ENCODE data around the gene ACRBP. TPM values are rescaled to one million over a fixed set of nuclear protein-coding genes. Genes with fewer than 3 reads are reported as not detected.
A peak's percentile ranks its signal among the peaks of the same experiment; 100 is the strongest.
"Not testable (repeated sequence)": the region's sequence is repeated elsewhere in the genome, so short reads cannot be mapped to it uniquely, and the experiment has no call there.

The ACRBP gene
- total and polyA plus RNA-seq, 4 experiments from 2014 or later, result 0.25 to 16.3 (median 13.9) TPM; not detected in 1

GRCh38 chr12:6602526-6602925 lies 44.7 kb downstream of the ACRBP start:
- peaks cover 0 to 3% (median 0%) of the 10 kb centered on the region in 8 donors for H3K9me3 Mint-ChIP-seq
- H3K4me1 Mint-ChIP-seq, result peaks cover 34 to 52% (median 46%) of the 10 kb centered on the region in 4 donors
- peak overlapping the region; percentile 57 for H3K27ac ChIP-seq (ENCODE audit: low read depth, low read length)
- peak overlapping the region; percentile 87 to 96 (median 93) for H3K27ac Mint-ChIP-seq
- peaks cover 42% of the 10 kb centered on the region for H3K4me1 ChIP-seq (ENCODE audit: insufficient read depth, low read length)
- peaks cover 51% of the 10 kb centered on the region for H3K36me3 ChIP-seq (ENCODE audit: insufficient read depth, low read length)
- H3K36me3 Mint-ChIP-seq, result peaks cover 41 to 75% of the 10 kb centered on the region in 2 donors
- no peaks in the 10 kb centered on the region for H3K9me3 ChIP-seq (ENCODE audit: control insufficient read depth in 1 of 2, low read length in 2 of 2)
- H3K27me3 ChIP-seq (ENCODE audit: insufficient read depth, low read length), result no peaks in the 10 kb centered on the region
- intact Hi-C loops (cut with micrococcal nuclease), result no loop called here
- CTCF ChIA-PET (ENCODE audit: partially characterized antibody), result interaction anchor here (0.6 to 3.3 kb wide), 12 partner anchors 10 to 267 kb away, joined by 3 to 17 read pairs (median 3); no protein-coding TSS in a partner anchor
- H3K4me3 Mint-ChIP-seq, result peak overlapping the region in 5 of 8 donors; percentile 81 to 94 (median 84)
- POLR2A ChIA-PET (ENCODE audit: partially characterized antibody), result interaction anchor here (0.7 to 4.6 kb wide), 16 partner anchors 11 to 288 kb away, joined by 3 to 27 read pairs (median 4); partner anchors contain the start of genes CD4, CDCA3, COPS7A and LPAR5
- DNase-seq, result no peak
- peak overlapping the region; percentile 14 to 42 for H3K4me3 ChIP-seq (ENCODE audit: low read length in 2 of 2)
- H3K27me3 Mint-ChIP-seq, result no peaks in the 10 kb centered on the region

- peak overlapping the region in 6 of 7 donors; percentile 27 to 79 (median 47) for H3K27ac Mint-ChIP-seq
- CTCF ChIA-PET (ENCODE audit: partially characterized antibody), result interaction anchor here (0.5 to 3.1 kb wide), 9 partner anchors 12 to 243 kb away, joined by 3 to 11 read pairs (median 3); partner anchors contain the start of gene PTMS
Measured at GRCh38 chr12:6595673-6596072, 51.6 kb downstream of the ACRBP start.

GRCh38 chr12:6592087-6592486 lies 55.1 kb downstream of the ACRBP start:
- POLR2A ChIA-PET (ENCODE audit: partially characterized antibody), result interaction anchor here (0.7 kb wide), 1 partner anchor 8 kb away, joined by 3 read pairs; no protein-coding TSS in a partner anchor
- no peaks in the 10 kb centered on the region for H3K27me3 ChIP-seq (ENCODE audit: insufficient read depth, low read length)
- no peak overlapping the region for H3K4me3 Mint-ChIP-seq
- intact Hi-C loops (cut with micrococcal nuclease), result no loop called here
- no peaks in the 10 kb centered on the region for H3K9me3 Mint-ChIP-seq
- peaks cover 74% of the 10 kb centered on the region for H3K36me3 ChIP-seq (ENCODE audit: insufficient read depth, low read length)
- no peak overlapping the region for H3K27ac ChIP-seq (ENCODE audit: low read depth, low read length)
- H3K27ac Mint-ChIP-seq, result peak overlapping the region in 1 of 7 donors; percentile 77
- DNase-seq, result no peak
- no peak overlapping the region for H3K4me3 ChIP-seq (ENCODE audit: low read length in 2 of 2)
- H3K27me3 Mint-ChIP-seq, result no peaks in the 10 kb centered on the region
- CTCF ChIA-PET (ENCODE audit: partially characterized antibody), result interaction anchor here (1.2 kb wide), 1 partner anchor 18 kb away, joined by 3 read pairs; no protein-coding TSS in a partner anchor
- no peaks in the 10 kb centered on the region for H3K9me3 ChIP-seq (ENCODE audit: control insufficient read depth in 1 of 2, low read length in 2 of 2)
- H3K4me1 ChIP-seq (ENCODE audit: insufficient read depth, low read length), result no peaks in the 10 kb centered on the region
- H3K4me1 Mint-ChIP-seq, result peaks cover 5 to 16% (median 9%) of the 10 kb centered on the region in 4 donors
- peaks cover 65 to 79% of the 10 kb centered on the region in 2 donors for H3K36me3 Mint-ChIP-seq

More at GRCh38 chr12:6595673-6596072, 51.6 kb downstream of the ACRBP start:
- POLR2A ChIA-PET (ENCODE audit: partially characterized antibody), result interaction anchor here (0.7 to 1.3 kb wide), 3 partner anchors 10 to 135 kb away, joined by 3 to 4 read pairs (median 3); no protein-coding TSS in a partner anchor
- peaks cover 75 to 83% of the 10 kb centered on the region in 2 donors for H3K36me3 Mint-ChIP-seq
- H3K4me1 ChIP-seq (ENCODE audit: insufficient read depth, low read length); H3K27ac ChIP-seq (ENCODE audit: low read depth, low read length); intact Hi-C loops (cut with micrococcal nuclease); DNase-seq; H3K4me3 Mint-ChIP-seq; H3K4me3 ChIP-seq (ENCODE audit: low read length in 2 of 2); H3K27me3 ChIP-seq (ENCODE audit: insufficient read depth, low read length); H3K27me3 Mint-ChIP-seq; H3K9me3 Mint-ChIP-seq; H3K9me3 ChIP-seq (ENCODE audit: control insufficient read depth in 1 of 2, low read length in 2 of 2): not testable (repeated sequence)
- peaks cover 5 to 20% (median 12%) of the 10 kb centered on the region in 4 donors for H3K4me1 Mint-ChIP-seq
- peaks cover 84% of the 10 kb centered on the region for H3K36me3 ChIP-seq (ENCODE audit: insufficient read depth, low read length)

Other genes with a start within 250 kb of the ACRBP start
- 100 to 1,000 TPM; 117 to 124 TPM for gene CD27, start 202.5 kb downstream of the ACRBP start, total RNA-seq
- gene CD27, start 202.5 kb downstream of the ACRBP start, polyA plus RNA-seq, result 100 to 1,000 TPM; 343 to 402 TPM
- 10 to 100 TPM; 66.4 to 66.9 TPM for gene TAPBPL, start 195.4 kb downstream of the ACRBP start, total RNA-seq
- 100 to 1,000 TPM; 102 to 116 TPM for gene TAPBPL, start 195.4 kb downstream of the ACRBP start, polyA plus RNA-seq
- gene VAMP1, start 176.8 kb downstream of the ACRBP start, total RNA-seq, result 100 to 1,000 TPM in 1 of 2 experiments, 10 to 100 TPM in 1; 97.7 to 101 TPM
- gene VAMP1, start 176.8 kb downstream of the ACRBP start, polyA plus RNA-seq, result 10 to 100 TPM; 10.3 to 12.1 TPM
- gene MRPL51, start 154.2 kb downstream of the ACRBP start, total RNA-seq, result 10 to 100 TPM; 85.1 to 89.2 TPM
- 100 to 1,000 TPM; 199 to 205 TPM for gene MRPL51, start 154.2 kb downstream of the ACRBP start, polyA plus RNA-seq
- 10 to 100 TPM; 38.1 to 39.8 TPM for gene NCAPD2, start 153.3 kb downstream of the ACRBP start, total RNA-seq
- 10 to 100 TPM; 15.7 to 29.0 TPM for gene NCAPD2, start 153.3 kb downstream of the ACRBP start, polyA plus RNA-seq
- 100 to 1,000 TPM; 474 to 495 TPM for gene GAPDH, start 112.9 kb downstream of the ACRBP start, total RNA-seq
- gene GAPDH, start 112.9 kb downstream of the ACRBP start, polyA plus RNA-seq, result 1,000 to 10,000 TPM; 1,831 to 2,185 TPM
- gene IFFO1, start 91.4 kb downstream of the ACRBP start, total RNA-seq, result 10 to 100 TPM; 58.7 to 60.4 TPM
- 10 to 100 TPM in 1 of 2 donors, 1 to 10 TPM in 1; 3.7 to 12.5 TPM for gene IFFO1, start 91.4 kb downstream of the ACRBP start, polyA plus RNA-seq
- gene NOP2, start 79.1 kb downstream of the ACRBP start, total RNA-seq, result 10 to 100 TPM; 87.6 to 87.7 TPM
- gene NOP2, start 79.1 kb downstream of the ACRBP start, polyA plus RNA-seq, result 10 to 100 TPM; 15.5 to 43.2 TPM
- 100 to 1,000 TPM; 246 to 255 TPM for gene CHD4, start 40.1 kb downstream of the ACRBP start, total RNA-seq
- 10 to 100 TPM; 13.3 to 64.6 TPM for gene CHD4, start 40.1 kb downstream of the ACRBP start, polyA plus RNA-seq
- gene LPAR5, start 11.5 kb downstream of the ACRBP start, total RNA-seq, result 10 to 100 TPM; 10.2 to 11.1 TPM
- gene LPAR5, start 11.5 kb downstream of the ACRBP start, polyA plus RNA-seq, result 10 to 100 TPM in 1 of 2 donors, 1 to 10 TPM in 1; 5.4 to 11.9 TPM
- gene ING4, start 15.7 kb upstream of the ACRBP start, total RNA-seq, result 10 to 100 TPM; 82.3 to 83.5 TPM
- gene ING4, start 15.7 kb upstream of the ACRBP start, polyA plus RNA-seq, result 100 to 1,000 TPM in 1 of 2 donors, 10 to 100 TPM in 1; 73.0 to 122 TPM
- gene ZNF384, start 41.9 kb upstream of the ACRBP start, total RNA-seq, result 10 to 100 TPM; 88.6 to 88.7 TPM
- 10 to 100 TPM; 14.4 to 45.8 TPM for gene ZNF384, start 41.9 kb upstream of the ACRBP start, polyA plus RNA-seq
- 1 to 10 TPM; 1.3 to 1.5 TPM for gene PIANP, start 53.4 kb upstream of the ACRBP start, total RNA-seq
- gene PIANP, start 53.4 kb upstream of the ACRBP start, polyA plus RNA-seq, result under 1 TPM; 0.61 to 0.69 TPM
- 10 to 100 TPM; 36.9 to 37.7 TPM for gene COPS7A, start 76.6 kb upstream of the ACRBP start, total RNA-seq
- gene COPS7A, start 76.6 kb upstream of the ACRBP start, polyA plus RNA-seq, result 10 to 100 TPM; 44.7 to 48.6 TPM
- 10 to 100 TPM; 79.8 to 80.3 TPM for gene MLF2, start 105.7 kb upstream of the ACRBP start, total RNA-seq
- 100 to 1,000 TPM; 111 to 130 TPM for gene MLF2, start 105.7 kb upstream of the ACRBP start, polyA plus RNA-seq
- gene PTMS, start 118.9 kb upstream of the ACRBP start, total RNA-seq, result 1 to 10 TPM; 2.0 to 2.9 TPM
- 1 to 10 TPM; 1.3 to 3.6 TPM for gene PTMS, start 118.9 kb upstream of the ACRBP start, polyA plus RNA-seq
- gene LAG3, start 125.1 kb upstream of the ACRBP start, total RNA-seq, result 1 to 10 TPM; 2.4 to 3.8 TPM
- gene LAG3, start 125.1 kb upstream of the ACRBP start, polyA plus RNA-seq, result 1 to 10 TPM; 4.9 to 8.3 TPM
- 100 to 1,000 TPM; 285 to 291 TPM for gene CD4, start 142.1 kb upstream of the ACRBP start, total RNA-seq
- gene CD4, start 142.1 kb upstream of the ACRBP start, polyA plus RNA-seq, result 100 to 1,000 TPM; 251 to 456 TPM
- under 1 TPM in 1 of 2 experiments, not detected in 1; 0.32 TPM for gene GPR162, start 174.4 kb upstream of the ACRBP start, total RNA-seq
- not detected for gene GPR162, start 174.4 kb upstream of the ACRBP start, polyA plus RNA-seq
- gene P3H3, start 181.0 kb upstream of the ACRBP start, total RNA-seq, result 10 to 100 TPM; 11.2 to 11.8 TPM
- 1 to 10 TPM in 1 of 2 donors, under 1 TPM in 1; 0.72 to 1.2 TPM for gene P3H3, start 181.0 kb upstream of the ACRBP start, polyA plus RNA-seq
- gene GNB3, start 193.5 kb upstream of the ACRBP start, total RNA-seq, result 1 to 10 TPM; 5.1 to 5.2 TPM
- not detected for gene GNB3, start 193.5 kb upstream of the ACRBP start, polyA plus RNA-seq
- gene CDCA3, start 203.9 kb upstream of the ACRBP start, total RNA-seq, result 1 to 10 TPM; 1.3 to 2.0 TPM
- gene CDCA3, start 203.9 kb upstream of the ACRBP start, polyA plus RNA-seq, result under 1 TPM; 0.09 to 0.39 TPM
- 10 to 100 TPM; 65.2 to 69.3 TPM for gene USP5, start 204.7 kb upstream of the ACRBP start, total RNA-seq
- 10 to 100 TPM; 53.9 to 73.0 TPM for gene USP5, start 204.7 kb upstream of the ACRBP start, polyA plus RNA-seq
- 100 to 1,000 TPM; 155 to 164 TPM for gene TPI1, start 220.1 kb upstream of the ACRBP start, total RNA-seq
- 100 to 1,000 TPM; 572 to 777 TPM for gene TPI1, start 220.1 kb upstream of the ACRBP start, polyA plus RNA-seq
- 10 to 100 TPM; 19.8 to 21.9 TPM for gene SPSB2, start 225.9 kb upstream of the ACRBP start, total RNA-seq
- gene SPSB2, start 225.9 kb upstream of the ACRBP start, polyA plus RNA-seq, result 10 to 100 TPM; 16.6 to 25.5 TPM

Measured in CD4-positive, alpha-beta memory T cell (primary cell).